Skeletal muscle cell (primary cell): ENCODE measurements around the gene RUVBL1.
A peak's percentile ranks its signal among the peaks of the same experiment; 100 is the strongest.
"Not testable (repeated sequence)": the region's sequence is repeated elsewhere in the genome, so short reads cannot be mapped to it uniquely, and the experiment has no call there.

Experiments used
- DNase-seq: peaks from one replicate; pipeline ENCODE4 v3.0.0-alpha.2; 2010; ENCODE audit warnings: low read depth
- H3K4me3 ChIP-seq: 2 replicates; pipeline ENCODE4 v1.5.1; 2011; ENCODE audit warnings: low read depth, mild to moderate bottlenecking, control low read depth, low read length, moderate library complexity

Gene RUVBL1

GRCh38 chr3:128123538-128124368 is at the start of gene RUVBL1:
RUVBL1 (minus strand) TSS chr3:128123812; CDS start chr3:128123724, 88 bp downstream.
- H3K4me3 ChIP-seq, result peak within 1 kb of the TSS; percentile 78
- DNase-seq, result peak; percentile 90

- no peak overlapping the region for H3K4me3 ChIP-seq
- DNase-seq, result no peak
These were observed 49.6 kb upstream of the RUVBL1 start for GRCh38 chr3:128173200-128173599.

GRCh38 chr3:128170866-128171516 is 47.4 kb upstream of the RUVBL1 start:
- H3K4me3 ChIP-seq, result no peak overlapping the region
- peak; percentile 45 for DNase-seq

- no peak for DNase-seq
- H3K4me3 ChIP-seq, result no peak overlapping the region
These were observed 45.2 kb upstream of the RUVBL1 start for GRCh38 chr3:128168836-128169235.

GRCh38 chr3:128167973-128168674 is 44.5 kb upstream of the RUVBL1 start:
- no peak overlapping the region for H3K4me3 ChIP-seq
- no peak for DNase-seq

- no peak for DNase-seq
- no peak overlapping the region for H3K4me3 ChIP-seq
These were observed 44.0 kb upstream of the RUVBL1 start for GRCh38 chr3:128167646-128167972.

GRCh38 chr3:128166971-128167453 is 43.4 kb upstream of the RUVBL1 start:
- DNase-seq, result no peak

GRCh38 chr3:128163432-128163831 is 39.8 kb upstream of the RUVBL1 start:
- no peak for DNase-seq
- no peak overlapping the region for H3K4me3 ChIP-seq

More at GRCh38 chr3:128166971-128167453, 43.4 kb upstream of the RUVBL1 start:
- no peak overlapping the region for H3K4me3 ChIP-seq

GRCh38 chr3:128160661-128161060 is 37.0 kb upstream of the RUVBL1 start:
- DNase-seq, result no peak
- no peak overlapping the region for H3K4me3 ChIP-seq

GRCh38 chr3:128155616-128156360 is 32.2 kb upstream of the RUVBL1 start:
- no peak overlapping the region for H3K4me3 ChIP-seq

GRCh38 chr3:128154354-128154753 is 30.7 kb upstream of the RUVBL1 start:
- not testable (repeated sequence) for DNase-seq
- peak overlapping the region; percentile 72 for H3K4me3 ChIP-seq

More at GRCh38 chr3:128155616-128156360, 32.2 kb upstream of the RUVBL1 start:
- DNase-seq, result no peak

GRCh38 chr3:128153156-128154041 is 29.8 kb upstream of the RUVBL1 start, which contains the start of gene EEFSEC:
EEFSEC (plus strand) TSS chr3:128153481; CDS start chr3:128153508, 27 bp downstream.
- peak within 1 kb of the TSS; percentile 72 for H3K4me3 ChIP-seq
- DNase-seq, result peak; percentile 49

GRCh38 chr3:128152419-128153155 is 29.0 kb upstream of the RUVBL1 start:
- H3K4me3 ChIP-seq, result peak overlapping the region; percentile 72
- DNase-seq, result no peak

GRCh38 chr3:128151758-128152274 is 28.2 kb upstream of the RUVBL1 start:
- no peak overlapping the region for H3K4me3 ChIP-seq
- DNase-seq, result no peak

- DNase-seq, result no peak
- H3K4me3 ChIP-seq, result no peak overlapping the region
These were observed 26.0 kb upstream of the RUVBL1 start for GRCh38 chr3:128149650-128150049.

- H3K4me3 ChIP-seq, result no peak overlapping the region
- no peak for DNase-seq
These were observed 22.6 kb upstream of the RUVBL1 start for GRCh38 chr3:128146201-128146600.

- no peak overlapping the region for H3K4me3 ChIP-seq
- no peak for DNase-seq
These were observed 21.7 kb upstream of the RUVBL1 start for GRCh38 chr3:128145279-128145678.
